ENCODE data around the gene CXCL17.

CXCL17 gene

GRCh38 chr19:42424712-42425131, 18.0 kb downstream of the CXCL17 start:
- DNase-seq (ENCODE audit: low read depth in 2 of 2, low spot score in 1 of 2): no peak

DNA sequence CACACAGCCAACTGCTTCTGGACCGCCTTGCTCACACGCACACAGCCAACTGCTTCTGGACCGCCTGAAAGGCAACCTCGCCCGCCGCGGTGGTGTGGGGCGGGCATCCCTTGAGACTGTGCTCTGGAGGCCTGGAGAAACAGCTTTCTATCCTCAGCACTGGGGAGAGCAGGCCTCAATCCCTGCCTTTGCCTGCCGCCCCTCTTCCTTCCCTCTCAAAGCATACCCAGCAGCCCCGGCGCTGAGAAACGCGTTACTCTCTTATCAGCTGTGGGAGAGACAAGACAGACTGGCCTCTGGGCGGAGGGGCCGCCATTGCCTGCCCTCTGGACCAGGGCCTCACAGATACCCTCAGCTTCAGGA, 18.4 kb downstream of the CXCL17 start:
- DNase-seq (ENCODE audit: low read depth in 2 of 2, low spot score in 1 of 2): no peak

- DNase-seq (ENCODE audit: low read depth in 2 of 2, low spot score in 1 of 2): peak; percentile 87 to 89
These were observed 19.0 kb downstream of the CXCL17 start for GRCh38 chr19:42423462-42424344.

GRCh38 chr19:42422901-42423461, 19.8 kb downstream of the CXCL17 start:
- DNase-seq (ENCODE audit: low read depth in 2 of 2, low spot score in 1 of 2): peak in 1 of 2 donors; percentile 22

DNA sequence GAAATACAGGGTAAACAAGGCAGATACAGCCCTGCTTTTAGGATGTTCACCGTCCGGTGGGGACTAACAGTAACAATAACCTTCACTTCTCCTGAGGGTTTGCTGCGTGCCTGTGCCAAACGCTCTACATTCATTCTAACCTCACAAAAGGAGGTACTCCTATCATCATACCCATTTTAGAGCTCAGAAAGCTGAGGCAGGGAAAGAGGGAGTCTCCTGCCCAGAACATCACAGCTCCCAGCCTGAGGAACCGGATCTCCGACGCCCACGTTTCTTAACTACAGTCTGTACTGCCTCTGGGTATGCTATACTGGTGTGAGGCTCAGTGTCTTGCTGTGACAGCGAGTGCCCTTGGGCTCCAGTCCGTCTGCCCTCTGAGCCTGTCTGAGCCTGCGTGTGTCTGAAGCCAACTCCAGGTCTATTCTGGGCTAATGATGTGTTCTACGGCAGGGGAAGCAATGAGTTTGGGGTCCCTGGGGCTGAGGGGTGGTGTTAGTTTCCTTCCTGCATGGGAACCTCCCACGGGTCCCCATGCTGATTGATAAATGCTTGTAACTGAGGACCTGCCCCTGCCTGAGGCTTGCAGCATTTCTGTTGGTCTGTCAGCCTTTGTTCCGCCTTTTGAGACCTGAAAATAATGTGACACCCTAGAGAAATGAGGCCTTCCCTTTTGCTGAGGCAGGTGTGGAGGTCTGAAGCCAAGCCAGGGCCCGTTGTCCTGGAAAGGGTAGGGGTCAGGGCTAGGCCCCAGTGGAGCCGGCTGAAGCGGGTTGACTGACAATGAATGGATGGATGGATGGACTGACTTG, 20.4 kb downstream of the CXCL17 start:
- DNase-seq (ENCODE audit: low read depth in 2 of 2, low spot score in 1 of 2): no peak

DNA sequence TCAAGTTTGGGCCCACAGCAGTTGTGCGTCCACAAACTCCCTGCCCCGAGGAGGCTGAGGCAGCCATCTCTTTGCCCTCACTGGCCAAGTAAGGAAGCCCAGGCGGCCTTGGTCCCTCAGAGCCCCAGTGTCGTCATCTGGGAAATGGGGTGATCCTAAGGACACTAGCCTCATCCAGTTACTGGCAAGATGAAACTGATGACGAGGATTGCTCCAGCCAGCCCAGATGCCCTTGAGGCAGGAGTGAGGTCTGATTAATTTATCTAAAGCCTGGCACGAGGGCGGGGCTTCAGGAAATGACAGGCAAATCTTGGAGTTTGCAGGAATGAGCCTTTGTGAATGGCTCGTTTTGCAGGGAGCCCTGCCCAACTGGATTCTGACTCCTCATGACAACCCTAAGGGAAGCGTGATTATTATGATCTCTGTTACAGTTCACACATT, 21.1 kb downstream of the CXCL17 start:
- no peak for DNase-seq (ENCODE audit: low read depth in 2 of 2, low spot score in 1 of 2)

GRCh38 chr19:42421101-42421500, 21.6 kb downstream of the CXCL17 start:
- DNase-seq (ENCODE audit: low read depth in 2 of 2, low spot score in 1 of 2): no peak

DNA sequence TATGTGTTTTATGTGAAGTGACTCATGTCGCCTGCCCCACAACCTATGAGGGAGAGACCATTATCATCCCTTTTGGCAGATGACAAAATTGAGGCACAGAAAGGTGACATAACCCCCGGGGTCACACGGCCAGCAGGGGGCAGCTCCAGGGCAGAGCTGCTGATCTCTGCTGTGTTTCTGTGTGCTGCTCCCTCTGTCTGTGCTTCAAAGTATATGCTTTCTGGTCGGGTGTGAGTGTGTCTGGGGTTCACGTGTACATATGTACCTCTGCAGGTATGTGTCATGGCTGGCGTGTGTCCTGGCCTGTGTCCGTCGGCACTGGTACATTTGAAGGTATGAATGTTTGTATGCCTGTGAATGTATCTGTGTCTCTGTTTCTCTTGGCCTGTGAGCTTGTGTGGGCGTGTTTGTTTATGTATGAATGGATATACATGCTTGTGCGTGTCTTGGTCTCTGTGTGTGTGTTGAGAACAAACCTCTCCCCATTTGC, 22.6 kb downstream of the CXCL17 start:
- peak in 1 of 2 donors; percentile 50 for DNase-seq (ENCODE audit: low read depth in 2 of 2, low spot score in 1 of 2)

DNA sequence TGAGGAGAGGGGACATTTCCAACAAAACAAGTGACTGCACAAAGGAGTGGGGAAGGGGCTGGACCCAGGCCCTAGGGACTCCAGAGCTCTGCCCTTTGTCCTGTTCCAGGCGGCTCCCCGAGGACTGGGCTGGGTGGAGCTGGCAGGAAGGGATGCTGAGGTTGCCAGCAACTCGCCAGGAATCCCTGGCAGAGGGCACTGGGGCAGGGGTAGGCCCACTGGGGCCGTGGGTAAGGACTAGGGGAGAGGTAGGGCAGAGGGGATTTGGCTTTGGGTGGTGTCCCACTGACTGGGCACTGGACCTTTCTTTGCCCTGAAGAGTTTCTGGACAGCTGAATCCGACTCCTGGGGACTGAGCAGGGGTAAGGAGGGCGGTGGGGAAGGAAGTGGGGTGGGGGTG, 23.4 kb downstream of the CXCL17 start:
- DNase-seq (ENCODE audit: low read depth in 2 of 2, low spot score in 1 of 2): no peak

- DNase-seq (ENCODE audit: low read depth in 2 of 2, low spot score in 1 of 2): no peak
These were observed 30.1 kb downstream of the CXCL17 start for GRCh38 chr19:42412661-42413076.

DNA sequence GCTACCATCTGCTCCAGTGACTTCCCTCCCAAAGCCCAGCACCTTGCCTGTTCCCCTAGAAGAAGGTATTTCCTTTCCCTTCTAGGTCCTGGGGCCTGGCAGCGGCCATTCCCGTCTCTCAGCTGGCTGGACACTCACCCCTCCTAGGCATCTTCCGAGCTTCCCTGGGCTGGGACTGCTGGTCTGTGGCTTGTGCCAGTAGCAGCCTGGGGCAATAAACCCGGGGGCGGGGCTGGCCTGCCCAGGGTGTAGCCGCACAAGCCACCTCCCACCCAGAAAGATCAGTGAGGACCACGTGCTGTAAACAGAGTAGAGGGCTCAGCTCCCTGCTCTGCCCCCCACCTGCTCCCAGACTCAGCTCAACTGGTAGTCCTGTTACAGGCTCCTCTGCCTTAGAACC, 30.5 kb downstream of the CXCL17 start:
- no peak for DNase-seq (ENCODE audit: low read depth in 2 of 2, low spot score in 1 of 2)

- DNase-seq (ENCODE audit: low read depth in 2 of 2, low spot score in 1 of 2): no peak
These were observed 31.1 kb downstream of the CXCL17 start for GRCh38 chr19:42411581-42412178.

GRCh38 chr19:42410371-42410770, 32.4 kb downstream of the CXCL17 start:
- no peak for DNase-seq (ENCODE audit: low read depth in 2 of 2, low spot score in 1 of 2)

DNA sequence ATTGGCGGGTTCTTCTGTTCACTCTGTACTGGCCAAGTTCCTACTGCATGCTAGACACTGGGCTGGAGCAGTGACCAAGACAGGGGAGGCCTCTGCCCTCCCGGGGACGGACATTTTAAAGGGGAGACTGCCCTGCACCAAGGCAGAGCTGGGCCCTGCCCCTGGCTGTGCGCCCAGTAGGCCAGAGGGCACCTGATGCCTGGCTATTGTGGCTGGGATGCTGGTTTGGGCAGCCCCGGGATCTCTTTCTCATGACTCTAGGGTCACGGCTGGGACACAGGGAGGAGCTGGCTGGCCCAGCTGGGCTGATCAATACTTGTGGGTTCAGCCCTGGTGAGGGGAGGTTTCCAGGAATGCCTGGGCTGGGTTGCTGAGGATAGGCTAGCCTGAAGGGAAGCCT, 33.3 kb downstream of the CXCL17 start:
- DNase-seq (ENCODE audit: low read depth in 2 of 2, low spot score in 1 of 2): no peak

- no peak for DNase-seq (ENCODE audit: low read depth in 2 of 2, low spot score in 1 of 2)
These were observed 35.0 kb downstream of the CXCL17 start for GRCh38 chr19:42407816-42408175.

DNA sequence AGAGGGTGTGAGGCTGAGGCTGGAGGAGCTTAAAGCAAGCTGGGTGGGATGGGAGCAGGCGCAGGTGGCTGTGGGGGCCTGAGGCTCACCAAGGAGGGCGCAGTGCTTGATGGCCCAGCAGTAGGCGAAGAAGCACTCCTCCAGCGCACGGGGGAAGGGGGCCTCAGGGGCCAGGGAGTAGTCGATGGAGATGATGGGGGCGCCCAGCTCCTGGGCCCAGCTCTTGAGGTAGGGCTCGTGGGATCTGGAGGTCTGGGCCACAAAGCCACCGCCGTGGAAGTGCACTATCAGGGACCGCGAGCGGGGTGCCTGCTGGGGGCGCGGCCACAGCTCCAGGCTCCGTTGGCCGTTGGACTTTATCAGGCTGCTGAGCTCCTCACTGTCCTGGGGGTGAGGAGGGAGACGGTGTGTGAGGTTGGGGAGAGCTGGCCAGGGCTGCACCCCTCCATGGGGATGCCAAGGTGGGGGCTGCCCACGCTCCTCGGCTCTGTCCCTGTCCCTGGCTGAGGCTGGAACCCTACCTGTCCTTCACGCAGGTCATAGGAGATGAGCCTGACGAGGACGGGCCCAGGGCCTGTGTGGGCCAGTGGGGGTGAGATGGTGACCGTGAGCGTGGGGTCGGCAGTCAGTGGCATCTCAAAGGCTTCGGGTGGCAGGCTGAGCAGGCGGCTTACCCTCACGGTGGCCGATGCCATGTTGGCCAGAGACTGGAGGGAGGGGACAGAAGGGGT, 35.5 kb downstream of the CXCL17 start:
- DNase-seq (ENCODE audit: low read depth in 2 of 2, low spot score in 1 of 2): no peak

DNA sequence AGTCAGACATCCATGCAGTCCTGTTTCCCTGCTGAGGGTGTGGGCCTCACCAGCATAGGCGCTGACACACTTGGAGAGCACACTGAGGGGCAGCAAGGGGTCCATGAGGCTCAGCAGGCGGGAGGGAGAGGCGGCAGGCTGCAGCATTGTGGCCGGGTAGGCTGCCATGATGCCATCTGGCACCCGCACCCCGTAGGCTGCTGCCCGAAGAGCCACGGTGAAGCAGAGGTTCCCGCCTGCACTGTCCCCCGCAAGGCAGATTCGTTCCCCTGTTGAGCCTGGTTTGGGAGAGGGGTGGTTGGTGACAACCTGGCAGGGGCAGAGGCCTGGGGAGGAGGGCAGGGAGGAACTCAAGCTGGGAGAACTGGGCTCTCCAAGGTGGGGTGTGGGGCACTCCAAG, 36.6 kb downstream of the CXCL17 start:
- no peak for DNase-seq (ENCODE audit: low read depth in 2 of 2, low spot score in 1 of 2)

DNA sequence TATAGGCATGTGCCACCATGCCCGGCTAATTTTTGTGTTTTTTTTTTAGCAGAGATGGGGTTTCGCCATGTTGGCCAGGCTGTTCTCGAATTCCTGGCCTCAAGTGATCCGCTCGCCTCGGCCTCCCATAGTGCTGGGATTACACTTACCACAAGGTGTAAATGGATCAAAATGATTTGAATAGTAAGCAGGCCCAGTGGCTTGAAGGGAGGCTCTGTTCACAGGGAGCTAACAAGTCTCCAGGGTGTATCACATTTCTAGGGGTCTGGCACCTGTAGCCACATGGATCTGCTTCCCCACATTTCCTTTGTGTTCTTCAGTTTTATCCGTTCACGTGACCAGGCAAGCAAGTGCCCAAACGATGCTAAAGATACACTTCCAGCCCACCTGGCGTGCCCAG, 39.2 kb downstream of the CXCL17 start:
- no peak for DNase-seq (ENCODE audit: low read depth in 2 of 2, low spot score in 1 of 2)

DNA sequence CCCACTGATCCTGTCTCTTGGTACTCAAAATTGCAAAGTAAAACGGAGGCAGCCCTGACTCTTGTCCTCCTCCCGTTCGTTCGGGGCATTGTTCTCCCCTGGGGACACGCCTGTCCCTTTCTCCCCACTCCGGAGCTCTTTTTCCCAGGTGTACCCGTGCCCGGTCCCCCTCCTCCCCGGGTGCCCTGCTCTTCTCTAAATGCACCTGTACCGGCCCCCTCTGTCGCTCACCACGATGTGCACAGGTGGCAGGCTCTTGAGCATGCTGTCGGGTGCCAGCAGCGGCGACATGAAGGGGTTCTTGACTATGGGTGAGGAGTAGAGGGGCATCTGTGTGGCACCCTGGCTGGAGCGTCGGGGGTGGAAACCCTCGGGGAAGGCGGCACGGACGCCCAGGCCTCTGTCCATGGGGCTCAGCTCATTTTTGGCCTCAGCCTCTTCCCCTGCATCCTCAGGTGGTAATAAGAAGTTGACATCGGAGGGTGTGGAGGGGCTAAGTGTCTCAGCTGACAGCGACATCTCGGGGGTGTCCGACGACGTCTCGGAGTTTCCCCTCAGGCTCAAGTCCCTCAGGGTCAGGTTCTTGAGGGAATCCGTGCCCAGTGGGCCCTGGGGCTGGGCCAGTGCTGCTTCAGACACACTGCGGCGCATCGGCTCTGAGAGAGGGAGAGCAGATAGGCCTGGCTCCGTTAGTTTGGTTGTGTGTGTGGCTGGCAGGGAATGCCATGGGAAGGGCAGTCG, 40.2 kb downstream of the CXCL17 start:
- DNase-seq (ENCODE audit: low read depth in 2 of 2, low spot score in 1 of 2): no peak

Data from stimulated activated CD8-positive, alpha-beta memory T cell treated with anti-CD3 and anti-CD28 coated beads, Interleukin-4, amount 100 ng/mL, for 4 hours (primary cell).